ENCODE measurements around the gene MAFG.

The MAFG gene

GRCh38 chr17:81912441-81913309 is 14.9 kb downstream of the MAFG start:
- H3K27ac ChIP-seq (ENCODE audit: poor library complexity, severe bottlenecking) = peak overlapping the region; percentile 46

GRCh38 chr17:81911969-81912368 is 15.6 kb downstream of the MAFG start:
- Histone ChIP-seq H3K9me3 (ENCODE audit: severe bottlenecking) (no peaks in the 10 kb centered on the region), H3K27me3 (ENCODE audit: insufficient read depth, poor library complexity, severe bottlenecking) (no peaks in the 10 kb centered on the region), H3K4me1 (ENCODE audit: insufficient read depth, poor library complexity, severe bottlenecking) (peaks cover 27% of the 10 kb centered on the region), H3K36me3 (ENCODE audit: low read depth) (peaks cover 70% of the 10 kb centered on the region), H3K27ac (ENCODE audit: poor library complexity, severe bottlenecking) (peak overlapping the region; percentile 46), H3K4me3 (ENCODE audit: severe bottlenecking) (peak overlapping the region; percentile 2)
- DNase-seq (ENCODE audit: low spot score) (no peak), ATAC-seq (ENCODE audit: low read depth) (no peak)
- TF ChIP-seq CTCF (IDR thresholded peaks at IDR 0.05; ENCODE audit: poor library complexity, severe bottlenecking) = no peak

More at GRCh38 chr17:81912441-81913309, 14.9 kb downstream of the MAFG start:
- Histone ChIP-seq H3K4me1 (ENCODE audit: insufficient read depth, poor library complexity, severe bottlenecking) (peaks cover 29% of the 10 kb centered on the region), H3K36me3 (ENCODE audit: low read depth) (peaks cover 63% of the 10 kb centered on the region), H3K27me3 (ENCODE audit: insufficient read depth, poor library complexity, severe bottlenecking) (no peaks in the 10 kb centered on the region), H3K4me3 (ENCODE audit: severe bottlenecking) (no peak overlapping the region), H3K9me3 (ENCODE audit: severe bottlenecking) (no peaks in the 10 kb centered on the region)
- peak; percentile 27 for TF ChIP-seq CTCF (IDR thresholded peaks at IDR 0.05; ENCODE audit: poor library complexity, severe bottlenecking)
- ATAC-seq (ENCODE audit: low read depth) (peak; percentile 53), DNase-seq (ENCODE audit: low spot score) (peak; percentile 91)

DNA sequence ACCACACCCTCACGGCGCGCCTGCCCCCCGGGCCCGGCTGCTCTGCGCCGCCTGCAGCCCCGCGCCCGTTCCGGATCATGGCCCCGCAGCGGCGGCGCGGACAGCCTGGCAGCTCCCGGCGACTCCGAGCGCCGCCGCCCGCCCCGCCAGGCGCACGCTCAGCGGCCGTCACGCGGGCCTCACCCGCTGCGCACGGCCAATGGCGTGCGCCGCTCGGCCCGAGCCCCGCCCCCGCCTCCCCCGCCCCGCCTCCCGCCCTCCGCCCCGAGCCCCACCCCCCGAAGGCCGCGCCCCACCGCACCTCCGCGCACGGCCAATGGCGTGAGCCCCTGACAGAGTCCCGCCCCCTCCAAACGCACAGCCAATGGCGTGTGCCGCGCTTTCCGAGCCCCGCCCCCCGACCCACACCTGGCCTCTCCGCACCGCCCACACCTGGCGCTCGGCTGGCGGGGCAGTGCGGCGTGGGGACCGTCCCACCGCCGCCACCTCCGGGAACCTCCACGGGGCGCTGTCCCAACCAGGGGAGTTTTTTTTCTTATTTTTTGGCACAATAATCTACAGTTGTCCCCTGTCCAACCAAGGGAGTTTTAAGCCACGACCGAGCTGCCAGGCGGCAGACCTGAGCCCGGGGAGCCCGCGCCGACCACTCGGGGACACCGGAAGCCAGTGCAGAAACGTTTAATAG is 16.1 kb downstream of the MAFG start, which contains the start of gene PCYT2:
TSS of gene PCYT2 (minus strand) at position 123 of the 685 bp plus-strand sequence. CDS start at position 79, 44 bp downstream.
- peak; percentile 85 for ATAC-seq (ENCODE audit: low read depth)
- peak; percentile 97 for DNase-seq (ENCODE audit: low spot score)
- Histone ChIP-seq H3K27ac (ENCODE audit: poor library complexity, severe bottlenecking) (peak within 1 kb of the TSS; percentile 58), H3K27me3 (ENCODE audit: insufficient read depth, poor library complexity, severe bottlenecking) (no peaks in the 10 kb centered on the region), H3K9me3 (ENCODE audit: severe bottlenecking) (no peaks in the 10 kb centered on the region), H3K4me3 (ENCODE audit: severe bottlenecking) (peak within 1 kb of the TSS; percentile 99), H3K36me3 (ENCODE audit: low read depth) (peaks cover 76% of the 10 kb centered on the region), H3K4me1 (ENCODE audit: insufficient read depth, poor library complexity, severe bottlenecking) (peaks cover 22% of the 10 kb centered on the region)
- no peak for TF ChIP-seq CTCF (IDR thresholded peaks at IDR 0.05; ENCODE audit: poor library complexity, severe bottlenecking)

DNA sequence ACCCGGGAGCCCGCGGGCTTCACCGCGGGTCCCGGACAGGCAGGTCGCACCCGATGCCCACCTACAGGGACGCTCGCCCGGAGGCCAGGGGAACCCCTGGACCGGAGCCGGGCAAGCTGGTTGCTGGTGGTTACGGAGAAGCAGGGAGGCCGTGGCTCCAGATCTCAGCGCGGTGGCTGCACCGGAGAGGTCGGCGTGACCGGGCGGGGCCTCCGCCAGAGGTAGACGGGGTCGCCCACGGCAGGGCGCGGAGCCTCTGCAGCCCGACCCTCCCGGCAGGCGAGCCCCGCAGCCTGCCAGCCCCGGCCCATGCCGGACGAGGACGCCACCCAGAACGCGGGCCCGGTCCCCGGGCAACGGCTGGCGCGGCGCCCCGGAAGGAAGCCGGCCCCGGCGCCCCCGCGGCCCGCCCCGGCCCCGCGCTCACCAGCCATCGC is 16.7 kb downstream of the MAFG start:
- Histone ChIP-seq H3K9me3 (ENCODE audit: severe bottlenecking) (no peaks in the 10 kb centered on the region), H3K27me3 (ENCODE audit: insufficient read depth, poor library complexity, severe bottlenecking) (no peaks in the 10 kb centered on the region), H3K4me1 (ENCODE audit: insufficient read depth, poor library complexity, severe bottlenecking) (peaks cover 20% of the 10 kb centered on the region), H3K27ac (ENCODE audit: poor library complexity, severe bottlenecking) (peak overlapping the region; percentile 58), H3K36me3 (ENCODE audit: low read depth) (peaks cover 73% of the 10 kb centered on the region), H3K4me3 (ENCODE audit: severe bottlenecking) (peak overlapping the region; percentile 99)
- no peak for ATAC-seq (ENCODE audit: low read depth)
- no peak for DNase-seq (ENCODE audit: low spot score)
- TF ChIP-seq CTCF (IDR thresholded peaks at IDR 0.05; ENCODE audit: poor library complexity, severe bottlenecking) = no peak
